SK-N-MC (cell line): Measurements from ENCODE around the gene IDI2.

ENCODE experiments used
- EZH2 ChIP-seq: fragments of 200-600 bp; sonication (generic); IDR thresholded peaks from one replicate; pipeline ENCODE4 v1.6.1; 2017; ENCODE audit warnings: antibody characterized with exemption
- FOXP2 ChIP-seq: optimal IDR thresholded peaks from 2 replicates; pipeline ENCODE3; 2011; ENCODE audit warnings: mild to moderate bottlenecking, moderate library complexity; ENCODE audit not compliant: insufficient read depth; ENCODE audit errors: extremely low read length, control extremely low read depth
- POLR2AphosphoS5 ChIP-seq: IDR thresholded peaks from 2 replicates; pipeline ENCODE4 v1.6.1; 2012; ENCODE audit warnings: mild to moderate bottlenecking, low read depth, low read length, borderline replicate concordance

DNA sequence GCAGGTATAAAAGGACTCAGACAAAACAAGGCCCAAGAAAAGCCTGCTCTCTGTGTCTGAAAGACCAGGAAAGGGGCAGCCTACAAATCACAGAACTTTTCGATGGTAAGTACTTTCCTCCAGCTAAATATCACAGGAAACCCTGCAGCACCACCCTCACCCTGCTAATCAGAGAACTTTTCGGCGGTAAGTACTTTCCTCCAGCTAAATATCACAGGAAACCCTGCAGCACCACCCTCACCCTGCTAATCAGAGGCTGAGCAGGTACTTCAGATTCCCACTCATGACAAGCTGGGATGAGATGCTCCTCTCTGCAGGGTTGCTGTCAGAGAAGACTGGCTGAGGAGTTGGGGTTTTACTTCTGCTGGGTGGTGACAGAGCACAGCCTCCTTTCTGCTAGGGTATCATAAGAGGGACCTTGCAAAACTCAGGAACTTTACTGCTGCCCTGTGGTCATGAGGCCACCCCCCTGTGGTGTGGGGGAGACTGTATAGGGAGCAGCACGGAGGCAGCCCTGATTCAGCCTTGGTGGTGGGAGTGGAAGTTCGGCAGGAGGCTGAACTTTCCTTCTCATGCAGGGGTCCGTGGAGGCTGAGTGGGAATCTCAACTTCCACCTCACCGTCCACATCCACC lies 37.7 kb upstream of the IDI2 start:
- TF ChIP-seq EZH2, result no peak
- no peak for TF ChIP-seq POLR2AphosphoS5
- no peak for TF ChIP-seq FOXP2
